WTC11 (cell line): ENCODE measurements around the gene ANKMY1.

ENCODE experiments used
- ETV6 ChIP-seq: sonication (generic); formaldehyde crosslinking; IDR thresholded peaks from 2 replicates; pipeline ENCODE4 v1.8.1; 2022; ENCODE audit warnings: mild to moderate bottlenecking, missing genetic modification reagents
- FOXP1 ChIP-seq: sonication (generic); formaldehyde crosslinking; IDR thresholded peaks from 2 replicates; pipeline ENCODE4 v1.8.0; 2022; ENCODE audit warnings: missing genetic modification reagents, mild to moderate bottlenecking, moderate library complexity, borderline replicate concordance
- HMGXB4 ChIP-seq: sonication (generic); formaldehyde crosslinking; IDR thresholded peaks from 2 replicates; pipeline ENCODE4 v1.8.1; 2023; ENCODE audit warnings: mild to moderate bottlenecking, moderate library complexity, missing genetic modification reagents
- NR1H2 ChIP-seq: sonication (generic); formaldehyde crosslinking; IDR thresholded peaks from 2 replicates; pipeline ENCODE4 v1.9.0; 2021; ENCODE audit warnings: mild to moderate bottlenecking, moderate library complexity, missing genetic modification reagents
- RELA ChIP-seq: sonication (generic); formaldehyde crosslinking; IDR thresholded peaks from 2 replicates; pipeline ENCODE4 v1.8.1; 2022; ENCODE audit warnings: missing genetic modification reagents, mild to moderate bottlenecking, borderline replicate concordance
- USF1 ChIP-seq: sonication (generic); formaldehyde crosslinking; IDR thresholded peaks from 2 replicates; pipeline ENCODE4 v1.8.0; 2022; ENCODE audit warnings: mild to moderate bottlenecking, missing genetic modification reagents
- ZBTB21 ChIP-seq: sonication (generic); formaldehyde crosslinking; IDR thresholded peaks from 2 replicates; pipeline ENCODE4 v1.8.1; 2023; ENCODE audit warnings: mild to moderate bottlenecking, missing genetic modification reagents, borderline replicate concordance
- ZNF121 ChIP-seq: sonication (generic); formaldehyde crosslinking; IDR thresholded peaks from 2 replicates; pipeline ENCODE4 v1.8.0; 2023; ENCODE audit warnings: missing genetic modification reagents
- ZNF219 ChIP-seq: sonication (generic); formaldehyde crosslinking; IDR thresholded peaks from 2 replicates; pipeline ENCODE4 v1.8.0; 2023; ENCODE audit warnings: missing genetic modification reagents, mild to moderate bottlenecking, borderline replicate concordance
- ZNF532 ChIP-seq: fragments of 250-450 bp; sonication (Bioruptor Pico); IDR thresholded peaks from 2 replicates; pipeline ENCODE4 v1.9.0; 2021; ENCODE audit warnings: mild to moderate bottlenecking, borderline replicate concordance
- TF ChIP-seq, protein P1 (sequence below): sonication (generic); formaldehyde crosslinking; IDR thresholded peaks from 2 replicates; pipeline ENCODE4 v1.8.1; 2022; ENCODE audit warnings: mild to moderate bottlenecking, missing genetic modification reagents, moderate library complexity, borderline replicate concordance
- TF ChIP-seq, protein P2 (sequence below): fragments of 200-600 bp; IDR thresholded peaks from 2 replicates; pipeline ENCODE4 v1.8.0; 2022; ENCODE audit warnings: antibody characterized with exemption
- TF ChIP-seq, protein P3 (sequence below): fragments of 250-450 bp; sonication (Bioruptor Pico); IDR thresholded peaks from 2 replicates; pipeline ENCODE4 v1.9.0; 2021; ENCODE audit warnings: moderate library complexity, mild to moderate bottlenecking, inconsistent platforms, borderline replicate concordance
- TF ChIP-seq, protein P4 (sequence below): sonication (generic); formaldehyde crosslinking; conservative IDR thresholded peaks from 2 replicates; pipeline ENCODE4 v1.8.1; 2022; ENCODE audit warnings: mild to moderate bottlenecking, missing genetic modification reagents

DNA sequence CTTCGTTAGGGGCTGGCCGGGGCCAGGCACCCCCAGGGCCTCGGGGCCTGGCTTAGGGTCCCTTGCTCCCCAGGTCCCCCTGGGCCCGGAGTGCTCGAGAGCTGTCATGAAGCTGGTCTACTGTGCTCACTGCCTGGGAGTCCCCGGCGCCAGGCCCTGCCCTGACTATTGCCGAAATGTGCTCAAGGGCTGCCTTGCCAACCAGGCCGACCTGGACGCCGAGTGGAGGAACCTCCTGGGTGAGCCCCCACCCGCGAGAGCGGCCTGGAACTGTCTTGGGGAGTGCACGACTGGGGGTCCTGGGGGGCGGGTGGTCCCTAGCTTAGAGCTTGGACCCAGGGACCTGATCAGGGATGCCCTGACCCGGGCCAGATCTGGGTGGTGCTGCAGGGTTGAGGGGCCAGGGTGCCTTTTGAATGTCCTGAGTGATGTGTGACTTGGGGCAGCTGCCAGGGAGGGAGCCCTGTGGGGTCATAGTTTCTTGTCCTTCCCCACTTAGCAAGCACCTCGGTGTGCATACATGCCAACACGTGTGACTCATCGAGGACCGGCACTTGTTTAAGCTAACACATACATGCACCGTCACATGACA, 94.4 kb downstream of the ANKMY1 start:
- TF ChIP-seq ZNF219 (CRISPR knock-in tag) (no peak), HMGXB4 (no peak), ETV6 (CRISPR knock-in tag) (no peak), NR1H2 (no peak), ZBTB21 (CRISPR knock-in tag) (no peak), USF1 (CRISPR knock-in tag) (no peak), RELA (CRISPR knock-in tag) (no peak), FOXP1 (CRISPR knock-in tag) (no peak), ZNF532 (no peak), ZNF121 (CRISPR knock-in tag) (no peak)
- TF ChIP-seq, protein P1, sequence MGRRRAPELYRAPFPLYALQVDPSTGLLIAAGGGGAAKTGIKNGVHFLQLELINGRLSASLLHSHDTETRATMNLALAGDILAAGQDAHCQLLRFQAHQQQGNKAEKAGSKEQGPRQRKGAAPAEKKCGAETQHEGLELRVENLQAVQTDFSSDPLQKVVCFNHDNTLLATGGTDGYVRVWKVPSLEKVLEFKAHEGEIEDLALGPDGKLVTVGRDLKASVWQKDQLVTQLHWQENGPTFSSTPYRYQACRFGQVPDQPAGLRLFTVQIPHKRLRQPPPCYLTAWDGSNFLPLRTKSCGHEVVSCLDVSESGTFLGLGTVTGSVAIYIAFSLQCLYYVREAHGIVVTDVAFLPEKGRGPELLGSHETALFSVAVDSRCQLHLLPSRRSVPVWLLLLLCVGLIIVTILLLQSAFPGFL (CRISPR knock-in tag), result no peak
- TF ChIP-seq, protein P2, sequence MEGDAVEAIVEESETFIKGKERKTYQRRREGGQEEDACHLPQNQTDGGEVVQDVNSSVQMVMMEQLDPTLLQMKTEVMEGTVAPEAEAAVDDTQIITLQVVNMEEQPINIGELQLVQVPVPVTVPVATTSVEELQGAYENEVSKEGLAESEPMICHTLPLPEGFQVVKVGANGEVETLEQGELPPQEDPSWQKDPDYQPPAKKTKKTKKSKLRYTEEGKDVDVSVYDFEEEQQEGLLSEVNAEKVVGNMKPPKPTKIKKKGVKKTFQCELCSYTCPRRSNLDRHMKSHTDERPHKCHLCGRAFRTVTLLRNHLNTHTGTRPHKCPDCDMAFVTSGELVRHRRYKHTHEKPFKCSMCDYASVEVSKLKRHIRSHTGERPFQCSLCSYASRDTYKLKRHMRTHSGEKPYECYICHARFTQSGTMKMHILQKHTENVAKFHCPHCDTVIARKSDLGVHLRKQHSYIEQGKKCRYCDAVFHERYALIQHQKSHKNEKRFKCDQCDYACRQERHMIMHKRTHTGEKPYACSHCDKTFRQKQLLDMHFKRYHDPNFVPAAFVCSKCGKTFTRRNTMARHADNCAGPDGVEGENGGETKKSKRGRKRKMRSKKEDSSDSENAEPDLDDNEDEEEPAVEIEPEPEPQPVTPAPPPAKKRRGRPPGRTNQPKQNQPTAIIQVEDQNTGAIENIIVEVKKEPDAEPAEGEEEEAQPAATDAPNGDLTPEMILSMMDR, result no peak
- TF ChIP-seq, protein P3, sequence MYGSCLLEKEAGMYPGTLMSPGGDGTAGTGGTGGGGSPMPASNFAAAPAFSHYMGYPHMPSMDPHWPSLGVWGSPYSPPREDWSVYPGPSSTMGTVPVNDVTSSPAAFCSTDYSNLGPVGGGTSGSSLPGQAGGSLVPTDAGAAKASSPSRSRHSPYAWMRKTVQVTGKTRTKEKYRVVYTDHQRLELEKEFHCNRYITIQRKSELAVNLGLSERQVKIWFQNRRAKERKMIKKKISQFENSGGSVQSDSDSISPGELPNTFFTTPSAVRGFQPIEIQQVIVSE (CRISPR knock-in tag), result no peak
- TF ChIP-seq, protein P4, sequence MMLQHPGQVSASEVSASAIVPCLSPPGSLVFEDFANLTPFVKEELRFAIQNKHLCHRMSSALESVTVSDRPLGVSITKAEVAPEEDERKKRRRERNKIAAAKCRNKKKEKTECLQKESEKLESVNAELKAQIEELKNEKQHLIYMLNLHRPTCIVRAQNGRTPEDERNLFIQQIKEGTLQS, result no peak
